ENCODE measurements around the gene TEN1.

The TEN1 gene

GRCh38 chr17:76046064-76046463 lies 67.0 kb downstream of the TEN1 start:
- peaks cover 9% of the 10 kb centered on the region for H3K4me1 ChIP-seq (ENCODE audit: insufficient read depth, insufficient read length)
- TF ChIP-seq ZNF274 (IDR thresholded peaks at IDR 0.05; ENCODE audit: low read depth, low read length) = no peak
- TF ChIP-seq SUZ12 (IDR thresholded peaks at IDR 0.05; ENCODE audit: extremely low read depth, insufficient read depth, insufficient read length) = no peak
- no peak for TF ChIP-seq YY1 (IDR thresholded peaks at IDR 0.05; ENCODE audit: insufficient read depth, insufficient read length)
- H3K4me3 ChIP-seq (ENCODE audit: insufficient read length, low read depth) = no peak overlapping the region
- peaks cover 96% of the 10 kb centered on the region for H3K36me3 ChIP-seq (ENCODE audit: insufficient read depth, insufficient read length, low read length)
- DNase-seq (ENCODE audit: low read depth, low spot score) = no peak
- no peaks in the 10 kb centered on the region for H3K9me3 ChIP-seq (ENCODE audit: insufficient read depth, low read length)
- H3K27me3 ChIP-seq (ENCODE audit: insufficient read depth, insufficient read length) = no peaks in the 10 kb centered on the region
- H3K9ac ChIP-seq (ENCODE audit: insufficient read length, low read depth) = no peak overlapping the region

GRCh38 chr17:76048025-76048605 lies 69.1 kb downstream of the TEN1 start:
- DNase-seq (ENCODE audit: low read depth, low spot score) = no peak
- Histone ChIP-seq H3K9me3 (ENCODE audit: insufficient read depth, low read length) (no peaks in the 10 kb centered on the region), H3K4me1 (ENCODE audit: insufficient read depth, insufficient read length) (peaks cover 5% of the 10 kb centered on the region), H3K36me3 (ENCODE audit: insufficient read depth, insufficient read length, low read length) (peaks cover 91% of the 10 kb centered on the region), H3K27me3 (ENCODE audit: insufficient read depth, insufficient read length) (no peaks in the 10 kb centered on the region), H3K4me3 (ENCODE audit: insufficient read length, low read depth) (no peak overlapping the region), H3K9ac (ENCODE audit: insufficient read length, low read depth) (no peak overlapping the region)
- TF ChIP-seq ZNF274 (IDR thresholded peaks at IDR 0.05; ENCODE audit: low read depth, low read length) = no peak
- TF ChIP-seq YY1 (IDR thresholded peaks at IDR 0.05; ENCODE audit: insufficient read depth, insufficient read length) = no peak
- no peak for TF ChIP-seq SUZ12 (IDR thresholded peaks at IDR 0.05; ENCODE audit: extremely low read depth, insufficient read depth, insufficient read length)

- H3K4me3 ChIP-seq (ENCODE audit: insufficient read length, low read depth) = no peak overlapping the region
- H3K27me3 ChIP-seq (ENCODE audit: insufficient read depth, insufficient read length) = no peaks in the 10 kb centered on the region
- DNase-seq (ENCODE audit: low read depth, low spot score) = no peak
- TF ChIP-seq ZNF274 (IDR thresholded peaks at IDR 0.05; ENCODE audit: low read depth, low read length) (no peak), YY1 (IDR thresholded peaks at IDR 0.05; ENCODE audit: insufficient read depth, insufficient read length) (no peak), SUZ12 (IDR thresholded peaks at IDR 0.05; ENCODE audit: extremely low read depth, insufficient read depth, insufficient read length) (no peak)
- H3K9ac ChIP-seq (ENCODE audit: insufficient read length, low read depth) = no peak overlapping the region
- H3K4me1 ChIP-seq (ENCODE audit: insufficient read depth, insufficient read length) = peaks cover 5% of the 10 kb centered on the region
- peaks cover 90% of the 10 kb centered on the region for H3K36me3 ChIP-seq (ENCODE audit: insufficient read depth, insufficient read length, low read length)
- no peaks in the 10 kb centered on the region for H3K9me3 ChIP-seq (ENCODE audit: insufficient read depth, low read length)
These were observed 69.7 kb downstream of the TEN1 start for GRCh38 chr17:76048711-76049110.

- Histone ChIP-seq H3K4me1 (ENCODE audit: insufficient read depth, insufficient read length) (peaks cover 5% of the 10 kb centered on the region), H3K4me3 (ENCODE audit: insufficient read length, low read depth) (no peak overlapping the region), H3K36me3 (ENCODE audit: insufficient read depth, insufficient read length, low read length) (peaks cover 90% of the 10 kb centered on the region), H3K27me3 (ENCODE audit: insufficient read depth, insufficient read length) (no peaks in the 10 kb centered on the region), H3K9me3 (ENCODE audit: insufficient read depth, low read length) (no peaks in the 10 kb centered on the region), H3K9ac (ENCODE audit: insufficient read length, low read depth) (no peak overlapping the region)
- TF ChIP-seq YY1 (IDR thresholded peaks at IDR 0.05; ENCODE audit: insufficient read depth, insufficient read length) (no peak), SUZ12 (IDR thresholded peaks at IDR 0.05; ENCODE audit: extremely low read depth, insufficient read depth, insufficient read length) (no peak), ZNF274 (IDR thresholded peaks at IDR 0.05; ENCODE audit: low read depth, low read length) (no peak)
- DNase-seq (ENCODE audit: low read depth, low spot score) = no peak
These were observed 70.2 kb downstream of the TEN1 start for GRCh38 chr17:76049239-76049638.

- peaks cover 86% of the 10 kb centered on the region for H3K36me3 ChIP-seq (ENCODE audit: insufficient read depth, insufficient read length, low read length)
- H3K27me3 ChIP-seq (ENCODE audit: insufficient read depth, insufficient read length) = no peaks in the 10 kb centered on the region
- no peak for DNase-seq (ENCODE audit: low read depth, low spot score)
- no peaks in the 10 kb centered on the region for H3K9me3 ChIP-seq (ENCODE audit: insufficient read depth, low read length)
- H3K9ac ChIP-seq (ENCODE audit: insufficient read length, low read depth) = no peak overlapping the region
- no peak for TF ChIP-seq ZNF274 (IDR thresholded peaks at IDR 0.05; ENCODE audit: low read depth, low read length)
- no peak for TF ChIP-seq YY1 (IDR thresholded peaks at IDR 0.05; ENCODE audit: insufficient read depth, insufficient read length)
- no peak for TF ChIP-seq SUZ12 (IDR thresholded peaks at IDR 0.05; ENCODE audit: extremely low read depth, insufficient read depth, insufficient read length)
- H3K4me3 ChIP-seq (ENCODE audit: insufficient read length, low read depth) = no peak overlapping the region
- H3K4me1 ChIP-seq (ENCODE audit: insufficient read depth, insufficient read length) = peaks cover 5% of the 10 kb centered on the region
These were observed 70.9 kb downstream of the TEN1 start for GRCh38 chr17:76049836-76050537.
